DMS 273 treated with DMSO at 0.1 percent for 48 hours (cell line): ENCODE results near the gene GPR155.
"Not testable (repeated sequence)": the region's sequence is repeated elsewhere in the genome, so short reads cannot be mapped to it uniquely, and the experiment has no call there.

Experiments
- DNase-seq: peaks from one replicate; lab custom pipeline; 2025; lab: John Stamatoyannopoulos, UW

Gene GPR155

DNA sequence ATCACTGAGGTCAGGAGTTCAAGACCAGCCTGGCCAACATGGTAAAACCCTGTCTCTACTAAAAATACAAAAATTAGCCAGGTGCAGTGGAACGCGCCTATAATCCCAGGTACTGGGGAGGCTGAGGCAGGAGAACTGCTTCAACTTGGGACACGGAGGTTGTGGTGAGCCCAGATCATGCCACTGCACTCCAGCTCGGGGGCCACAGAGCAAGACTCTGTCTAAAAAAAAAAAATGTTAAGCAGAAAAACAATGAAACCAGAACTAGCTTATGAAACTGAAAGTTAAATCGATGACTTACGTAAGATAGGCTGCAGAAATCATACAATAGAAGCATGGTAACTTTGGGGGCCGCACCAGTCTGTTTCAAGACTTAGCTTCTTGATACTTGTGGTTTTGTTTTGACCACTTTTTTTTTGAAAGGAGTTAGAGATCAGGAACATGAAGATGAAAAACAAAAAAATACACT, 6.2 kb upstream of the GPR155 start:
- no peak for DNase-seq

DNA sequence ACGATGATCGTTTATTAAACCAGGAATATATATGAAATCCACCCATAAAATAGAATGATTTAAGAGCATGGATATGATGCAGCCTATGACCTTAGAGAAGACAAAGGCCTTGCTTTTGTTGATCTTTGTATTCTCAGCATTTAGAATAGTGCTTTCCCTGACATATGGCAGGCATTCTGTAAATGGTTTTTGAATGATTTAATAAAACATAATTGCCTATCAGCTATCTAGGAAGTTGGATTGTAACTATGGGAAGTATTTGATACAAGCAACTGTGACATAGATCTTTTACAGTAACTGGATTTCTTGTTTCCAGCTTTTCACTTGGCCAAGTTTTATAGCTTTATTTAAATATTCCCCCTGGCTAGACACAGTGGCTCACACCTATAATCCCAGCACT, 5.1 kb upstream of the GPR155 start:
- no peak for DNase-seq

DNA sequence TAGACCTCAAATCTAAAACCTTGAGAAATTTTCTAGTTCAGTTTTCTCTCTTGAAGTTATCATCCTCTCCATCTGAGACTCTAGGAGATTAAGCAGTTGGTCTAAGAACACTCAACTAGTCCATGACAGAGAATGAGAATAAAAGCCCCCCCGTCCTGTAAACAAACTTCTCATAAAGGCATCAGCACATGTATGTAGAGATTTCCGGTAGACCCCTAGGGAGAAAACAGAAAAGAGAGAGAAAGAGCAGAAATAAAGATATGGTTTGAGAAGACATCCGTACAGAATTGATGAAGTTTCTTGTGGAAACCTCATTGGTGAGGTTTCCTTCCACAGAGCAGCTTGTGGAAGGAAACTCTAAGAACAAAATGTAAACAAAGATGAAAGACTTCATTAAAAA, 3.2 kb upstream of the GPR155 start:
- no peak for DNase-seq

DNA sequence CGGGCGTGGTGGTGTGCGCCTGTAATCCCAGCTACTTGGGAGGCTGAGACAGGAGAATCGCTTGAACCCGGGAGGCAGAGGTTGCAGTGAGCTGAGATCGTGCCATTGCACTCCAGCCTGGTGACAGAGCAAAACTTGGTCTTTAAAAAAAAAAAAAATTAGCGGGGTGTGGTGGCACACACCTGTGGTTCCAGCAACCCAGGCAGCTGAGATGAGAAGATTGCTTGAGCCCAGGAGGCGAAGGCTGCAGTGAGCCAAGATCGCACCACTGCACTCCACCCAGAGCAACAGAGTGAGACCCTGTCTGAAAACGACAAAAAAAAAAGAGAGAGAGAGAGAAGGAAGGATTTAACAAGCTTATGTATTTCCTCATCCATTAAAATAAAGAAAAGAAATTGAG, 2.7 kb upstream of the GPR155 start:
- DNase-seq = not testable (repeated sequence)

DNA sequence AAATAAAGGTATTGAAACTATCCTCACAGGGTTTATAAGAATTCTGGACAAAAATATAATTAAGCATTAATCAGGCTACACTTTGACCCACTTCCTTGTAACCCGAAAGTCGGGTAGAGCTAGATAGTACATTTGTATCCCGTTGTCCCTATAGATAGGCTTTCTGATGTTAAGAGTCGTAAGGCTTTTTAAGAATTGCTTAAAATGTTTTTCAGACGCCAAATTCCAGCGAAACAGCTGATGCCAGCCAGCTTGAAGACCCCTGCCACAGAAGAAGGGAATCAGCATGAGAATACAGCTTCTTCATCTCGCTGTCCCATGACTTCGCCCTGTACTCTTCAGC, 962 bp upstream of the GPR155 start:
- no peak for DNase-seq

DNA sequence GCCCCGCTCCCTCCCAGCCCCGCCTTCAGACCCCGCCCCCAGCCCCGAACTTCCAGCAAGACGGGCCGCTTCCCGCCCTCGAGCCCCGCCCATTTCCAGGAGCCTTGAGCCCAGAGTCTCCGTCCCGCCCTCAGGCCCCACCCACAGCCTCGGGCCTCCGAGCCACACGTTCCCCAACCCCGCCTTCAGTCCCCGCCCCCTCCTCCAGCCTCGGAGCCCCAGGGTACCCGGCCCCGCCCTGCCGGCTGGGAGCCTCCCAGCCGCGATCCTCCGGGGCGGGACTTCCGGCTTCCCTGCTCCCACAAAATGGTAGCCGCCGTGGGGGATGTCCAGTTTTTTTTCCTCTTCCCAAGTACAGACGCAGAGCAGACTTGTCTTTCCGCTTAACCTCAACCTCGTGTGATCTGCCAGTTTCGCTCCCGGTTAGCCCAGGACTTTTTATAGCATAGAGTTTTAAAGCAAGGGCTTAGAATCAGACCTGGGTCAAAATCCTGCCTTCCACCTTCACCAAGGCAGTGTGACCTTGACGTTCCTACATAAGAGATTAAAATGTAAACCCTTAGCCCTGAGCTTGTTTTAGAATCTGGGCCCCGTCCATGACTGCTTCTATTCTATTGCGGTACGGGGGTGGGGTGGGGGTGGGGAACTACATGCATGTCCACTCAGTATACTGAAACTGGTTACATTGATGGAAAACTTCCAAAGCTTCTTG, 435 bp upstream of the GPR155 start:
- peak; percentile 91 for DNase-seq

DNA sequence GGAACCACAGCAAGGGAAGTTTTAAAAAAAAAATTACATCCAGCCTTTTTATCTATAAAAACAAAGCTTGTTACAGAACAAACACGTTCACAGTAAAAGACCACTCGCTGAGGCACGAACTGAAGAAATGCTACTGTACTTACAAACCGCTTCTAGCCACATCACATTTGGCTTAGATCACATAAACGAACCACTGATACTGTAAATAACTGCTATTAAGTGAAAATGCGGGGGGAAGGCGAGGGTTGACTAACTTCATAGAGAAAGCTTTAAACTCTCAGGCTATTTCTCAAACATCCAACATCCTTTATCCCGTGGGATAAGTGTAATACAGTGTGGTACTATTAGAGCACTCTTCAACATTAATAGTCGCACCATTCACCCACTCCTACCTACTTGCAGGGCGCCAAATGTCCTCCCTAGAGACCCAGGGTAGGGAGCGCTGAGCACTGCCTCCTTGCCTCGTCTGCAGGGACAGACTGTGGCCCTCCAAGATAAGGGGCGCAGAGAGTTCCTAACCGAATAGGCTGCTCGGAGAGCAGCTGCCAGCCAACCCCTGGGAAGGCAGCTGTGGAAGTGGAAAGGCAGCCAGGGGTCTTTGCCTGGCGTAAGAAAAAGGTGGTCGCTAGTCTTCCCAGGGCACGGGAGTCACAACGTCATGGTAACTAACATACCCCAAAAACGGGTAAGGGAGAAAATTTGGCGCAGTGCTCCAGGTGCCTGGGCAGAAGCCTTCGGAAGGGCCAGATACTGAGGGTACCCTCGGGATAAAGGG, 854 bp downstream of the GPR155 start:
- peak; percentile 27 for DNase-seq

DNA sequence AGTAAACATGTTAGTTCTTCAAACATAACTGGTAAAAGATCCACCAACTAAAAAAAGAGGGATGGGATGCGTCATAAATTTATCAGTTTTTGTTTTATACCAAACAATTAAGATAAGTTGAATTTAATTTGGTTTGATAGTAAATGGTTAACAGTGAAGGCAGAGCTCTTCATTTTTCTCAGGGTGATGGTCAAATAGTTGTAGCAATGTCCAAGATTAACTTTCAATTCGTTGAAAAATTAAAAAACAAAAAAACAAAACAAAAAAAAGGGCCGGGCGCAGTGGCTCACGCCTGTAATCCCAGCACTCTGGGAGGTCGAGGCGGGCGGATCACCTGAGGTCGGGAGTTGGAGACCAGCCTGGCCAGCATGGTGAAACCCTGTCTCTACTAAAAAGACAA, 1.8 kb downstream of the GPR155 start:
- DNase-seq = not testable (repeated sequence)

DNA sequence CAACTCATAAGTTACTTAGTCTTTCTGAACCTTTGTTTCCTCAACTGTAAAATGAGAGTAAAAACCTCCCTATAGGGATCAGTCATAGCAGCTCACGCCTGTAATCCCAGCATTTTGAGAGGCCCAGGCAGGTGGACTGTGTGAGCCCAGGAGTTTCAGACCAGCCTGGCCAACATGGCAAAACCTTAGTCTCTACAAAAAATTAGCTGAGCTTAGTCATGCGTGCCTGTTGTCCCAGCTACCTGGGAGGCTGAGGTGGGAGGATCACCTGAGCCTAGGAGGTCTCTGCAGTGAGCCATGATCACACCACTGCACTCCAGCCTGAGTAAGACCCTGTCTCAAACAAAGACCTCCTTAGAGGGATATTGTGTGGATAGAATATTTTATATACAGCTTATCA, 2.3 kb downstream of the GPR155 start:
- DNase-seq = no peak

DNA sequence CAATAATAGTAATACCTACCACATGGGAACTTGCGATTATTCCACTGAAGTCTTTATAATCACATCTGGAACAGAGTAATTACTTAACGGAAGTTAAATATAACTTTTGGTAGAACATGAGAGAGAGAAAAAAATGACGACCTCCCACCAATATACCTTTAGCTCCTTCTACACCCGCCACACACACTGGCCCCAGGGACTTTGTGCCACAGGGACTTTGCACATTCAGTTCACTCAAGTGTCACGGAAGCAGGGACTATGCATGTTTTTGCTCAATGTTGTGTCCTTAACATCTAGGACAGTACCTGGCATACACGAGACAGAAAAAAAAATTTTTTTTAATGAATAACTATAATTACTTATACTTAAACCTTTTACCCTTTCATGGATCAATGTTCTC, 4.0 kb downstream of the GPR155 start:
- no peak for DNase-seq

DNA sequence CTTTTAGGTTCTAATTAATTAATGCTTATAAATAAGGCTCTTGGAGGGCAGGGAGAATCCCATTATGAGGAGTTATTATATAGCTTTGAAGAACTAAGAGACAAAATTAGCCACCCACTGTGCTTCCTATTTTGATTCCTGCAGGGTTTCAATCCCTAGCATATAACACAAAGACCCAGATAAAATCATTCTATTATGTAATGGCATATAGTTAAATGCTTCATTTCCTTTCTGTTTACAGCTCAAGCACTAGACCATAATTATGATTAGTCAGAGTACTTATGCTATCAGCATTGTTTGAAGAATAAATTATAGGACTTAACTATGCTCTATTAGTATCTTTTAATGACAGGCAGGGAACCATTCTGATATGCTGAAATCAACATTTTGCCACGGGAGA, 9.1 kb downstream of the GPR155 start:
- no peak for DNase-seq

DNA sequence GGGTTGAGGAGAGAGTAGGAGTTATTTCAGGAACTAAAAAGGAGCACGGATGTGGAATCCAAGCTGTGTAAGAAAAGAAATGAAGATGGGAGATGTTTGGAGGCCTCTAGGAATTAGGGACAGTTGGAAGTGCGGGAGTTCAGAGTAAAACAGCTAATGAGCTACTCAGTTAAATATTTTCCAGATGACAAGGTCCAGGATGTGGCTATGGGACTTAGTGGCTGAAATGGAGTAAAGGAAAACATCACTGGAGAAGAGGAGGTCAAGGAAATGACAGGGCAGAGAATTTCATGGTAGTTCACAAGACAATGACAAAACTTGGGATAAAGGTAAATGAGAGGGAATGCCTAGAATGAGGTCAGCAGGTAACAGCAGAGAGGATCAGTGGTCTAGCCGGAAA, 13.0 kb downstream of the GPR155 start:
- DNase-seq = no peak

DNA sequence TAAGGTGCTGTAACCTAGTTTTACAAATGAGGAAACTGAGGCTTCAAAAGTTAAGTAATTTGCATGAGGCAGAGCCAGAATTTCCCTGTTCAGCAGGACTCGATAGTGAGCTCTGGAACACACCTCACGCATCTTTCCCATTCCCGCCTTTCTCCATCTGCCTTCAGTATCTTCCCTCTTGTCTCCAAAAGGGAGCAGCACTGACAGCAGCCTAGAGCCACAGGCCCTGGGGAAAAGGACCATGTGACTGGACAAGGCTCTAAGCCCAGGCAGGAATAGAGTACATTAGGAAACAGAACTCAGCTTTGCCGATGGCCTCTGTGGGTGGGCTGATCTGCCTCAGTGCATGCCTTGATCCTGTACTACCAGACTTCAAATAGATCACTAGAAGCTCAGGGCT, 21.5 kb downstream of the GPR155 start:
- no peak for DNase-seq

DNA sequence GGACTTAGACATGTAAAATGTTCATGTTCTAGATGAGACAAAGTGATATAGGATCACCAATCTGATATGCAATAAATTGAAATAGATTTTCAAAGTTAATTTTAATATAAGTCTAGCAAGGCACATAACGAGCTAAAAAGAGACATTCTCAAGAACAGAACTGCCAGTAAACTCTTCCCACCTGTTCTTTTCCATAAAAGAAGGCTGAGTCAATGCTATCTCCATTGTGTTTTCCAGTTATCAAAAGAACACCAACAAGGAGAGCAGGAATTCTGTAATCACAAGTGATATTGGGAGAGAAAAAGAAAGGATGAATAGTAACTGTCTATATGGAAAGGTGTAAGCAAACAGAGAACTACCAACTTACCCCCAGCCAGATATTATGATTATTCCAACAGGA, 25.6 kb downstream of the GPR155 start:
- DNase-seq = no peak

DNA sequence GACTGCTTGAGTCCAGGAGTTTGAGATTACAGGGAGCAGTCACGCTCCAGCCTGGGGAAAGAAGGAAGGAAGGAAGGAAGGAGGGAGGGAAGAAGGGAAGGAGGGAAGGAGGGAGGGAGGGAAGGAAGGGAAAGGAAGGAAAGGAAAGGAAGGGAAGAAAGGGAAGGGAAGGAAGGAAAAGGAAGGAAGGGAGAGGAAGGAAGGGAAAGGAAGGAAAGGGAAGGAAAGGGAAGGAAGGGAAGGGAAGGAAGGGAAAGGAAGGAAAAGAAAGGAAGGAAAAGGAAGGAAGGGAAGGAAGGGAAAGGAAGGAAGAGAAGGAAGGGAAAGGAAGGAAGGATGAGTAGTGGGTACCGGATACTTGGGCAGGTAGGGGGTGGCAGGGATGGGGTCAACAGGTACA, 32.3 kb downstream of the GPR155 start:
- DNase-seq = no peak

DNA sequence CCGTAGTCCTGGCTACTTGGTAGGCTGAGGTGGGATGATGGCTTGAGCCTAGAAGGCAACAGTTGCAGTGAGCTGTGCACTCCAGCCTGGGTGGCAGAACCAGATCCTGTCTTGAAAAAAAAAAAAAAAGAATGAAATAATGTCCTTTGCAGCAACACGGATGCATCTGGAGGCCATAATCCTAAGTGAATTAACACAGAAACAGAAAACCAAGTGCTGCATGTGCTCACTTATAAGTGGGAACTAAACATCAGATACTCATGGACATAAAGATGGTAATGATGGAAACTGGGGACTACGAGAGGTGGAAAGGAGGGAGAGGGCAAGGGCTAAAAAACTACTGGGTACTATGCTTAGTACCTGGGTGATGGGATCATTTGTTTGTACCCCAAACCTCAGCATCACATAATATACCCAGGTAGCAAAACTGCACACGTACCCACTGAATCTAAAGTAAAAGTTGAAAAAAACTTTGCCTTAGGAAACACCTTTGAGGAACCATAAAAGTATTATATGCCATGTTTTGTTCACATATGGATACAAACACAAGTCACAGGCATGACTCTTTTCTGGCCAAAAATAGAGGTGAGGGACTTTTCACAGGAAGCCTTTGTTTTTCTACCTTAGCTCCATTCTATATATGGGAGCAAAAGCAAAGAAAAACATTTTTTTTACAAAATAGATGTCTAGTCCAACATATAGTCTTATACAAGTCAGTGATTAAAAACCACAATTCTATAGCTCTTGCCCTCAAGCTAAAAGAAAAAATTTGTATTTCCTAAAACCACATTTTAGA, 36.6 kb downstream of the GPR155 start:
- no peak for DNase-seq

DNA sequence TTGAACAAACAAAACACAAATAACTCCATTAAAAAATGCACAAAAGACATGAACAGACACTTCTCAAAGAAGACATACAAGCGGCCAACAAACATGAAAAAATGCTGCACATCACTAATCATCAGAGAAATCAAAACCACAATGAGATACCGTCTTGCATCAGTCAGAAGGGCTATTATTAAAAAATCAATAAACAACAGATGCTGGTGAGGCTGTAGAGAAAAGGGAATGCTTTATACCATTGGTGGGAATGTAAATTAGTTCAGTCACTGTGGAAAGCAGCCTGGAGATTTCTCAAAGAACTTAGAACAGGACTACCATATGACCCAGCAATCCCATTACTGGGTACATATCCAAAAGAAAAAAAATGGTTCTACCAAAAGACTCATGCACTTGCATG, 37.8 kb downstream of the GPR155 start:
- no peak for DNase-seq

DNA sequence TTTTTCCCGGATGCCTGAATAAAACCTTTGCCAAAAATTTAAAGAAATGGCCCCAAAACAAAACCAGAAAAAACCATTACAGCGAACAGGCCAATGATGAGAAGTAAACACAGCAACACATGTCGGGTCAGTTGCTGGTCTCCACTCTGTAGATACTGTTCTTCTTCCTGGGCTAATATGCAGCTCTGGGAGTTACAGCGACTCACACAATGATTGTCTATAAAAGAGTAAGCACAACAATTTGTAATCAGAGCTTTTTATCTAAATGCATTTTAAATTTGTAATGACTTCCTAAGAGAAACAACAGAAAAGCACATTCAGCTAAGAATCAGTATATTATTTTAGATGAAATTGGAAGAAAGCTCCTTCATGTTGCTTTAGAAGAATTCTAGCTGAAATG, 40.3 kb downstream of the GPR155 start:
- DNase-seq = no peak

DNA sequence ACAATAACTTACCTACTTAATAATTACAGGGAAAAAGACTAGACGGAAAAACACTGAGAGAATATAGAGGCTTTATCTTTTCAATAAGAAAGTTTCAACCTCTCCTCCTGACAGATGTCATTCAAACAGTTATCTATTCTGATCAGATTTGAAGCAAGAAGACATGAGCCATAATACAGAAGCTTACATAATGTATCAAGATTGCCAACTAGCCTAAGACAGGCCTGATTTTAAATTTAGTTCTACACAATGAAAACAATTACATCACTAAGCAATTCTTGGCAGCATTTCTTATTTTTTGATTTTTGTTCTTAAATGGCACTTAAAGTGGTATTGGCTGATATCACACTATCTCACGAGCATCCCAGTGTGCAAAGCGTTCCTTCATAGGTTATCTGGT, 41.6 kb downstream of the GPR155 start:
- DNase-seq = no peak

DNA sequence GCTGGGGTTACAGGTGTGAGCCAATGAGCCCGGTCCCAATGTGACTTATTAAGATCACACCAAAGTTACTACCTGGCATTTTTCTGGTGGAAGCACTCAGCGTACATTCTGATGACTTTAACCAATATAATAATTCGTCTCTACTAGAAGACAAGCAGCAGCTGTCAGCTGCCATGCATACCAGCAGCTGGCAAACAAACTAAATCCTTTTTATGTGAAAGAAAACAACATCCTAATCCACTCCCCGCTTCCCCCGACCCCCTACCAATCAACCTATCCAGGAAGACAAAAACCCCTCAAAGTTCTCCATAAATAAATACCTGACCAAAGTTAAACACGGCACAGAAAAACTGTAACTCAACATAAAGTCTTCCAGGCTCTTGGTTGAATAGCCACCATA, 42.1 kb downstream of the GPR155 start:
- no peak for DNase-seq

DNA sequence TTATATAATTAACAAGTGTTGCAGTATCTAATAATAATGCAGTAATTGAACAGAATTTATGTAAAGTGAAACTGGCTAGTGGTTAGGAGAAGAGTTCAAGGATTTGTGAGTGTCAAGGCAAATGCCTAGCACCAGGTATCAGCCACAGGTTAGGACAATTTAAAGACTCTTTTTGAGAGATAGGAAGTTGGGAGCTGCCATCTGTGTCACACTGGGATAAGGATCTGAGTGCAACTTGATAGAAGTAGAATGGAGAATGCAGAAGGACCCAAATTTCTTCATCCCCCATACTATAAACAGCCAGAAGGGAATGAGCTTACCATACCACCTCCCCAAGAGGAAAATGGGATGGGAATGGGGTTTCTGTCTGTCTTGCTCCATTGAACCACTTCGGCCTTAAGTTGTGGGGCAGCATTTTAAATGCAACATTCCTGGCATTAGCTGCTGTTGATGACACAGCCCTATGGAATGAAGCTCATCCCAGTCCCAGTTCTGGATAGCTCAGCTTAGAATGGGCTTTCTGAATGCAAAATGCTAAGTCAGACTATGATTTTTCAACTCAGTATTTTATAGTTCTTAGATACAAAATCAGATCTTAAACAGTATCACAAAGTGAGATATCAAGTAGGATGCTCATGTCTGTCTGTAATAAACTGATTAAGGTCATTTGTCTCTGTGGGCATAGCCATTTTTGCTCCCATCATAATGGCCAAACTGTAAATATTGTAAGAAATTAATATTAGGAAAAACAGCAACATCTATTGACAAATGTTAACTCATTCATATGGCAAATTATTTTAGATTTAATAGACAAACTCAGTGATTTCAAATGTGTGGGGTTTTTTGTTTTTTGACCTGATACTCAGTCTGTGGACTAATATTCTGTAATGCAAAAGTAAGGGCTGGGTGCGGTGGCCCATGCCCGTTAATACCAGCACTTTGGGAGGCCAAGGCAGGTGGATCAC, 44.0 kb downstream of the GPR155 start:
- no peak for DNase-seq

DNA sequence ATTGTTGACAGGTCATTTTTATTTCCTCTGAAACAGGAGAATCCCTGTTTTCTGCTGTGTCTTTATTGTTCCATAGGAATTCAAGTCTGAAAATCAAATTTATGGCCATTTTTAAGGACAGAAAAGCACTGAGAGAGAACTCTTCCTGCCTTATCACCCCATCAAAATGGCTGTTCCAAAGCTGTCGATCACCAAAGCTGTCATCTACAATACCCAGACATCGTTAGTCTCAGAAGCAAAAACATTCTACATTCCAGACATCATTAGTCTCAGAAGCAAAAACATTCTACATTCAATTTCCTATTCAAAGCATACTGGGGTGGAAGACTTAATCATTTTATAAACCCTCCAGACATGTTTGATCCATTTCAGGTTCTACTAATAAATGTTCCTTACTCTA, 46.9 kb downstream of the GPR155 start:
- DNase-seq = no peak
